ENCODE results near the gene DRAXIN. TPM values are rescaled to one million over a fixed set of nuclear protein-coding genes. Genes with fewer than 3 reads are reported as not detected.

The DRAXIN gene
- total and polyA plus RNA-seq, 2 donors (not counting 3 experiments of a cell fraction or from before 2014, with no cell fraction given): 0.44 to 3.2 TPM

- no peaks in the 10 kb centered on the region for H3K9me1 ChIP-seq (replicated peaks; ENCODE audit: control insufficient read depth, extremely low read depth, insufficient read depth, low read length)
- no peaks in the 10 kb centered on the region for H3K79me2 ChIP-seq (ENCODE audit: control insufficient read depth, insufficient read depth, low read length)
- no peak overlapping the region for H3K9ac ChIP-seq (replicated peaks; ENCODE audit: extremely low read depth, insufficient read depth, low read length)
- no peaks in the 10 kb centered on the region for H3K4me1 ChIP-seq (ENCODE audit: control insufficient read depth, extremely low read depth, insufficient read depth, low read length)
- no peaks in the 10 kb centered on the region for H3K36me3 ChIP-seq (ENCODE audit: control insufficient read depth in 2 of 2, extremely low read depth in 1 of 2, insufficient read depth in 2 of 2, low read length in 2 of 2)
- ChIA-PET POLR2A (interaction anchor here (0.6 kb wide), 1 partner anchor 8 kb away, joined by 3 read pairs; no protein-coding TSS in a partner anchor), CTCF (interaction anchor here (2.1 kb wide), 1 partner anchor 16 kb away, joined by 6 read pairs; no protein-coding TSS in a partner anchor)
- H4K20me1 ChIP-seq (replicated peaks; ENCODE audit: control insufficient read depth, extremely low read depth, insufficient read depth, low read length): no peaks in the 10 kb centered on the region
- H3K4me2 ChIP-seq (ENCODE audit: insufficient read depth, low read length): no peak overlapping the region
- intact Hi-C loops (cut with micrococcal nuclease) (no loop called here), dilution Hi-C loops (cut with MboI; ENCODE audit: extremely low pct_ligation_motif_present, low sequenced_read_pairs) (no loop called here)
- TF ChIP-seq POLR2AphosphoS5 (IDR thresholded peaks at IDR 0.05; ENCODE audit: insufficient read depth, low read depth, low read length) (no peak), POLR2A (IDR thresholded peaks at IDR 0.05; ENCODE audit: low read depth, low read length) (no peak), FOS (IDR thresholded peaks at IDR 0.05; ENCODE audit: borderline replicate concordance, insufficient read depth, low read length) (no peak)
- H3K4me3 ChIP-seq (replicated peaks in 1 of 3; ENCODE audit: insufficient read depth in 1 of 3, low read depth in 1 of 3, low read length in 3 of 3): no peak overlapping the region
- no peaks in the 10 kb centered on the region for H3K9me3 ChIP-seq (replicated peaks; ENCODE audit: control insufficient read depth, insufficient read depth, low read length)
- H2AFZ ChIP-seq (ENCODE audit: low read depth, low read length): no peak overlapping the region
- FAIRE-seq (no peak), DNase-seq (ENCODE audit: low read depth, low spot score) (no peak)
- peaks cover 12 to 21% of the 10 kb centered on the region in 2 experiments for H3K27me3 ChIP-seq (ENCODE audit: control insufficient read depth in 2 of 2, insufficient read depth in 2 of 2, low read length in 2 of 2)
- H3K27ac ChIP-seq (ENCODE audit: insufficient read depth, low read depth, low read length): no peak overlapping the region
- BruUV-seq (replicated peaks): no TSS peak
Measured at GRCh38 chr1:11703357-11704193, 12.1 kb downstream of the DRAXIN start.

DNA sequence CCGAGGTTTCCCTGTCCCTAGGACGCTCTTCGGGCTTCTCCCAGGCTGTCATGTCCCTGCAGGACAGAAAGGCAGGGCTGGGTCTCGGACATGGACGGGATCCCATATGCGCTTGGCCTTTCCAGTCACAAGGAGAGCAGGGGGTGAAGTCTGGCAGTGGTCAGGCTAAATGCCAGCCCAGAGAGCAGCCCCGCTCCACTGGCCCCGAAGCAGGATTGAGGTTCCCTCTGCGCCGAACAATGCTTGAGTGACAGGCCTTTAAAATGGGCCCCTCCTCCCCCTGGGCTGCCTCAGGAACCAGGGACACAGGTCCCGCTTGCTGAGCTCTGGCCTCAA is 12.7 kb downstream of the DRAXIN start:
- no peak overlapping the region for H2AFZ ChIP-seq (ENCODE audit: low read depth, low read length)
- peaks cover 12 to 20% of the 10 kb centered on the region in 2 experiments for H3K27me3 ChIP-seq (ENCODE audit: control insufficient read depth in 2 of 2, insufficient read depth in 2 of 2, low read length in 2 of 2)
- H3K27ac ChIP-seq (ENCODE audit: insufficient read depth, low read depth, low read length): no peak overlapping the region
- no peaks in the 10 kb centered on the region for H3K4me1 ChIP-seq (ENCODE audit: control insufficient read depth, extremely low read depth, insufficient read depth, low read length)
- ChIA-PET CTCF (interaction anchor here (2.1 kb wide), 1 partner anchor 15 kb away, joined by 6 read pairs; no protein-coding TSS in a partner anchor), POLR2A (no interaction called here)
- no peak overlapping the region for H3K4me3 ChIP-seq (replicated peaks in 1 of 3; ENCODE audit: insufficient read depth in 1 of 3, low read depth in 1 of 3, low read length in 3 of 3)
- no peaks in the 10 kb centered on the region for H3K36me3 ChIP-seq (ENCODE audit: control insufficient read depth in 2 of 2, extremely low read depth in 1 of 2, insufficient read depth in 2 of 2, low read length in 2 of 2)
- no peaks in the 10 kb centered on the region for H4K20me1 ChIP-seq (replicated peaks; ENCODE audit: control insufficient read depth, extremely low read depth, insufficient read depth, low read length)
- H3K79me2 ChIP-seq (ENCODE audit: control insufficient read depth, insufficient read depth, low read length): no peaks in the 10 kb centered on the region
- H3K9me3 ChIP-seq (replicated peaks; ENCODE audit: control insufficient read depth, insufficient read depth, low read length): no peaks in the 10 kb centered on the region
- DNase-seq (ENCODE audit: low read depth, low spot score): no peak
- intact Hi-C loops (cut with micrococcal nuclease): no loop called here
- no peak for FAIRE-seq
- no peaks in the 10 kb centered on the region for H3K9me1 ChIP-seq (replicated peaks; ENCODE audit: control insufficient read depth, extremely low read depth, insufficient read depth, low read length)
- dilution Hi-C loops (cut with MboI; ENCODE audit: extremely low pct_ligation_motif_present, low sequenced_read_pairs): no loop called here
- no peak for TF ChIP-seq MAX (IDR thresholded peaks at IDR 0.05; ENCODE audit: insufficient read depth, insufficient read length)
- TF ChIP-seq, protein P1, sequence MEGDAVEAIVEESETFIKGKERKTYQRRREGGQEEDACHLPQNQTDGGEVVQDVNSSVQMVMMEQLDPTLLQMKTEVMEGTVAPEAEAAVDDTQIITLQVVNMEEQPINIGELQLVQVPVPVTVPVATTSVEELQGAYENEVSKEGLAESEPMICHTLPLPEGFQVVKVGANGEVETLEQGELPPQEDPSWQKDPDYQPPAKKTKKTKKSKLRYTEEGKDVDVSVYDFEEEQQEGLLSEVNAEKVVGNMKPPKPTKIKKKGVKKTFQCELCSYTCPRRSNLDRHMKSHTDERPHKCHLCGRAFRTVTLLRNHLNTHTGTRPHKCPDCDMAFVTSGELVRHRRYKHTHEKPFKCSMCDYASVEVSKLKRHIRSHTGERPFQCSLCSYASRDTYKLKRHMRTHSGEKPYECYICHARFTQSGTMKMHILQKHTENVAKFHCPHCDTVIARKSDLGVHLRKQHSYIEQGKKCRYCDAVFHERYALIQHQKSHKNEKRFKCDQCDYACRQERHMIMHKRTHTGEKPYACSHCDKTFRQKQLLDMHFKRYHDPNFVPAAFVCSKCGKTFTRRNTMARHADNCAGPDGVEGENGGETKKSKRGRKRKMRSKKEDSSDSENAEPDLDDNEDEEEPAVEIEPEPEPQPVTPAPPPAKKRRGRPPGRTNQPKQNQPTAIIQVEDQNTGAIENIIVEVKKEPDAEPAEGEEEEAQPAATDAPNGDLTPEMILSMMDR (IDR thresholded peaks at IDR 0.05; ENCODE audit: extremely low read depth in 1 of 2, insufficient read depth in 1 of 2, low read depth in 1 of 2, low read length in 2 of 2): no peak
- no peak for TF ChIP-seq JUN (IDR thresholded peaks at IDR 0.05; ENCODE audit: borderline replicate concordance, insufficient read depth, insufficient read length, low read depth)
- no peak for TF ChIP-seq POLR2AphosphoS5 (IDR thresholded peaks at IDR 0.05; ENCODE audit: insufficient read depth, low read depth, low read length)
- no peak overlapping the region for H3K9ac ChIP-seq (replicated peaks; ENCODE audit: extremely low read depth, insufficient read depth, low read length)
- H3K4me2 ChIP-seq (ENCODE audit: insufficient read depth, low read length): no peak overlapping the region
- BruUV-seq (replicated peaks): no TSS peak
